ENCODE measurements around the gene TBL1X.

Gene TBL1X

GRCh38 chrX:9537781-9538180 lies 72.9 kb downstream of the TBL1X start:
- no peak for TF ChIP-seq CTCF (IDR thresholded peaks at IDR 0.05; ENCODE audit: low read depth, low read length)
- in situ Hi-C loops (cut with HindIII; ENCODE audit: low sequenced_read_pairs): no loop called here
- no peak overlapping the region for H3K4me3 ChIP-seq (ENCODE audit: low read depth, low read length)
- no peak for DNase-seq (ENCODE audit: low read depth, low spot score)

GRCh38 chrX:9538544-9539045 lies 73.7 kb downstream of the TBL1X start:
- no peak for TF ChIP-seq CTCF (IDR thresholded peaks at IDR 0.05; ENCODE audit: low read depth, low read length)
- no peak for DNase-seq (ENCODE audit: low read depth, low spot score)
- H3K4me3 ChIP-seq (ENCODE audit: low read depth, low read length): no peak overlapping the region
- in situ Hi-C loops (cut with HindIII; ENCODE audit: low sequenced_read_pairs): no loop called here

GRCh38 chrX:9539605-9540387 lies 74.9 kb downstream of the TBL1X start:
- no peak overlapping the region for H3K4me3 ChIP-seq (ENCODE audit: low read depth, low read length)
- DNase-seq (ENCODE audit: low read depth, low spot score): no peak
- in situ Hi-C loops (cut with HindIII; ENCODE audit: low sequenced_read_pairs): no loop called here
- TF ChIP-seq CTCF (IDR thresholded peaks at IDR 0.05; ENCODE audit: low read depth, low read length): no peak

GRCh38 chrX:9542106-9542760 lies 77.4 kb downstream of the TBL1X start:
- no peak for DNase-seq (ENCODE audit: low read depth, low spot score)
- TF ChIP-seq CTCF (IDR thresholded peaks at IDR 0.05; ENCODE audit: low read depth, low read length): no peak
- in situ Hi-C loops (cut with HindIII; ENCODE audit: low sequenced_read_pairs): no loop called here
- no peak overlapping the region for H3K4me3 ChIP-seq (ENCODE audit: low read depth, low read length)

GRCh38 chrX:9542761-9543111 lies 77.9 kb downstream of the TBL1X start:
- in situ Hi-C loops (cut with HindIII; ENCODE audit: low sequenced_read_pairs): no loop called here
- no peak overlapping the region for H3K4me3 ChIP-seq (ENCODE audit: low read depth, low read length)
- DNase-seq (ENCODE audit: low read depth, low spot score): no peak
- TF ChIP-seq CTCF (IDR thresholded peaks at IDR 0.05; ENCODE audit: low read depth, low read length): no peak

GRCh38 chrX:9555354-9555753 lies 90.5 kb downstream of the TBL1X start:
- in situ Hi-C loops (cut with HindIII; ENCODE audit: low sequenced_read_pairs): no loop called here
- DNase-seq (ENCODE audit: low read depth, low spot score): no peak
- TF ChIP-seq CTCF (IDR thresholded peaks at IDR 0.05; ENCODE audit: low read depth, low read length): no peak
- no peak overlapping the region for H3K4me3 ChIP-seq (ENCODE audit: low read depth, low read length)

Data from astrocyte of the spinal cord (primary cell).